22Rv1 (cell line): Measurements from ENCODE around the gene GJA10.

Experiments used
- H3K27ac ChIP-seq: fragments of 450-650 bp; 2 replicates; pipeline ENCODE4 v1.5.1; 2017
- CTCF ChIP-seq: fragments of 450-650 bp; IDR thresholded peaks from 2 replicates; pipeline ENCODE4 v1.5.1; 2017; ENCODE audit warnings: mild to moderate bottlenecking
- ZFX ChIP-seq: fragments of 450-650 bp; IDR thresholded peaks from 2 replicates; pipeline ENCODE4 v1.6.1; 2017; ENCODE audit warnings: antibody characterized with exemption, borderline replicate concordance

Gene GJA10

GRCh38 chr6:89930789-89931188 lies 36.5 kb downstream of the GJA10 start:
- TF ChIP-seq ZFX, result no peak
- TF ChIP-seq CTCF, result no peak
- H3K27ac ChIP-seq, result no peak overlapping the region

- H3K27ac ChIP-seq, result no peak overlapping the region
- TF ChIP-seq ZFX (no peak), CTCF (no peak)
Observed at GRCh38 chr6:89932245-89932802, 38.1 kb downstream of the GJA10 start.

GRCh38 chr6:89934685-89935366 lies 40.6 kb downstream of the GJA10 start:
- no peak overlapping the region for H3K27ac ChIP-seq
- TF ChIP-seq ZFX (no peak), CTCF (no peak)

GRCh38 chr6:89936177-89936576 lies 41.9 kb downstream of the GJA10 start:
- TF ChIP-seq ZFX, result no peak
- TF ChIP-seq CTCF, result no peak
- H3K27ac ChIP-seq, result no peak overlapping the region

- H3K27ac ChIP-seq, result no peak overlapping the region
- TF ChIP-seq ZFX, result no peak
- TF ChIP-seq CTCF, result no peak
Observed at GRCh38 chr6:89938014-89938413, 43.7 kb downstream of the GJA10 start.

GRCh38 chr6:89939144-89939543 lies 44.9 kb downstream of the GJA10 start:
- TF ChIP-seq ZFX (no peak), CTCF (no peak)
- H3K27ac ChIP-seq, result no peak overlapping the region

GRCh38 chr6:89940225-89941027 lies 46.2 kb downstream of the GJA10 start:
- TF ChIP-seq ZFX (no peak), CTCF (peak; percentile 79)
- H3K27ac ChIP-seq, result peak overlapping the region; percentile 55
